Gastroesophageal sphincter (tissue), 4 donors: ENCODE measurements around the gene C19orf53. TPM values are rescaled to one million over a fixed set of nuclear protein-coding genes. Genes with fewer than 3 reads are reported as not detected.

Experiments
- ATAC-seq: fragments of 150-250 bp; one replicate; pipeline ENCODE4 v1.9.1; 2016; ENCODE audit warnings: mild to moderate bottlenecking, moderate library complexity
- H3K27ac ChIP-seq, 4 donors: fragments of 200-600 bp; sonication (generic) in 3 of 4; 1 replicate in 3 of 4; 2 replicates in 1 of 4; pipeline ENCODE4 v1.5.1; 2016 to 2019
- H3K27me3 ChIP-seq: fragments of 200-600 bp; sonication (generic); one replicate; pipeline ENCODE4 v1.5.1; 2019
- H3K36me3 ChIP-seq, 2 donors: fragments of 200-600 bp; sonication (generic); one replicate each; pipeline ENCODE4 v1.5.1; 2019; ENCODE audit warnings: control low read depth in 1 of 2
- H3K4me1 ChIP-seq, 3 donors: fragments of 200-600 bp; sonication (generic); 1 replicate in 2 of 3; 2 replicates in 1 of 3; pipeline ENCODE4 v1.5.1; 2016 to 2019; ENCODE audit warnings: control low read depth in 2 of 3
- H3K4me3 ChIP-seq, 2 donors: fragments of 200-600 bp; sonication (generic); one replicate each; pipeline ENCODE4 v1.5.1; 2019; ENCODE audit warnings: mild to moderate bottlenecking in 1 of 2, moderate library complexity in 1 of 2
- H3K9me3 ChIP-seq, 3 donors: fragments of 200-600 bp; sonication (generic); one replicate each; pipeline ENCODE4 v1.5.1; 2017 to 2019; ENCODE audit warnings: control low read depth in 2 of 3
- EP300 ChIP-seq: sonication (generic); formaldehyde crosslinking; IDR thresholded peaks from one replicate; pipeline ENCODE4 v1.6.1; 2017; ENCODE audit warnings: antibody characterized with exemption, mild to moderate bottlenecking
- POLR2A ChIP-seq, 2 donors: fragments of 450-650 bp; IDR thresholded peaks; one replicate each; pipeline ENCODE4 v1.6.1; 2017; ENCODE audit warnings: antibody characterized with exemption in 2 of 2, mild to moderate bottlenecking in 2 of 2, moderate library complexity in 1 of 2
- POLR2AphosphoS5 ChIP-seq: sonication (generic); formaldehyde crosslinking; IDR thresholded peaks from one replicate; pipeline ENCODE4 v1.6.1; 2017; ENCODE audit warnings: antibody characterized with exemption
- WGBS, 2 donors: methylation state at CpG; one replicate each; pipeline ENCODE4 v1.1.5; 2018; ENCODE audit warnings: low coverage in 1 of 2; 5-methylcytosine and 5-hydroxymethylcytosine counted together
- total RNA-seq, 4 donors: library from RNA; depleted of rRNA; stranded (reverse); fragments of >200 nt; gene quantifications; one replicate each; pipeline ENCODE4 v1.1.0, GENCODE V29; 2016
- TF ChIP-seq, protein P1 (sequence below), 4 experiments: fragments of 200-600 bp in 2 of 4; fragments of 450-650 bp in 2 of 4; sonication (generic) in 1 of 4; IDR thresholded peaks; one replicate each; pipeline ENCODE4 v1.5.1; 2017 to 2019; ENCODE audit warnings: antibody characterized with exemption in 4 of 4, mild to moderate bottlenecking in 2 of 4, moderate library complexity in 2 of 4

C19orf53 gene
- 100 to 1,000 TPM; 123 to 142 (median 128) TPM for total RNA-seq

- peaks cover 0 to 65% of the 10 kb centered on the region in 2 donors for H3K36me3 ChIP-seq
- TF ChIP-seq POLR2AphosphoS5, result peak; percentile 99
- TF ChIP-seq, protein P1, sequence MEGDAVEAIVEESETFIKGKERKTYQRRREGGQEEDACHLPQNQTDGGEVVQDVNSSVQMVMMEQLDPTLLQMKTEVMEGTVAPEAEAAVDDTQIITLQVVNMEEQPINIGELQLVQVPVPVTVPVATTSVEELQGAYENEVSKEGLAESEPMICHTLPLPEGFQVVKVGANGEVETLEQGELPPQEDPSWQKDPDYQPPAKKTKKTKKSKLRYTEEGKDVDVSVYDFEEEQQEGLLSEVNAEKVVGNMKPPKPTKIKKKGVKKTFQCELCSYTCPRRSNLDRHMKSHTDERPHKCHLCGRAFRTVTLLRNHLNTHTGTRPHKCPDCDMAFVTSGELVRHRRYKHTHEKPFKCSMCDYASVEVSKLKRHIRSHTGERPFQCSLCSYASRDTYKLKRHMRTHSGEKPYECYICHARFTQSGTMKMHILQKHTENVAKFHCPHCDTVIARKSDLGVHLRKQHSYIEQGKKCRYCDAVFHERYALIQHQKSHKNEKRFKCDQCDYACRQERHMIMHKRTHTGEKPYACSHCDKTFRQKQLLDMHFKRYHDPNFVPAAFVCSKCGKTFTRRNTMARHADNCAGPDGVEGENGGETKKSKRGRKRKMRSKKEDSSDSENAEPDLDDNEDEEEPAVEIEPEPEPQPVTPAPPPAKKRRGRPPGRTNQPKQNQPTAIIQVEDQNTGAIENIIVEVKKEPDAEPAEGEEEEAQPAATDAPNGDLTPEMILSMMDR (IDR thresholded peaks at IDR 0.05), result no peak
- no peak for TF ChIP-seq EP300
- peak; percentile 90 to 92 for TF ChIP-seq POLR2A (IDR thresholded peaks at IDR 0.05)
- ATAC-seq, result peak; percentile 97
Observed at GRCh38 chr19:13774217-13775191, at the start of gene C19orf53. TSS of gene C19orf53 (plus strand) at chr19:13774456. CDS start at chr19:13774478, 22 bp downstream.

DNA sequence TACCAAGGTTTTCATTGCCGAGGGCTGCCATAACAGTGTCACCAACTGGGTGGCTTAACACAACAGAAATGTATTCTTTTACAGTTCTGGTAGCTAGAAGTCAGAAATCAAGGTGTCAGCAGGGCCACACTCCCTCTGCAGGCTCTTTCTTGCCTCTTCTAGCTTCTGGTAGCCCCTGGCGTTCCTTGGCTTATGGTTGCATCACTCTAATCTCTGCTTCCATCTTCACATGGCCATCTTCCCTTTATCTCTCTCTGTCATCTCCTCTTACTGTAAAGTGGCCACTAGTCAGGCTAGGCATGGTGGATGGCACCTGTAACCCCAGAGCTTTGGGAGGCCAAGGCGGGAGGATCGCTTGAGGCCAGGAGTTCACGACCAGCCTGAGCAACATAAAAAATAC, 47.9 kb upstream of the C19orf53 start:
- WGBS, 2 donors, result 90 to 93% methylated on average over 2 to 5 of the region's 5 CpGs
- H3K27ac ChIP-seq, result no peak overlapping the region
- H3K36me3 ChIP-seq, result no peaks in the 10 kb centered on the region
- peaks cover 0 to 19% (median 7%) of the 10 kb centered on the region in 3 donors for H3K4me1 ChIP-seq
- H3K4me3 ChIP-seq, result no peak overlapping the region
- no peaks in the 10 kb centered on the region for H3K9me3 ChIP-seq
- no peak for ATAC-seq
- no peaks in the 10 kb centered on the region for H3K27me3 ChIP-seq
- TF ChIP-seq POLR2AphosphoS5, result no peak
- TF ChIP-seq, protein P1 (IDR thresholded peaks at IDR 0.05), result no peak
- TF ChIP-seq POLR2A (IDR thresholded peaks at IDR 0.05), result no peak
- TF ChIP-seq EP300, result no peak

More at GRCh38 chr19:13774217-13775191, at the start of gene C19orf53:
- H3K4me3 ChIP-seq, result peak within 1 kb of the TSS; percentile 77 to 93
- H3K27ac ChIP-seq, result peak within 1 kb of the TSS; percentile 80 to 97 (median 94)
- H3K4me1 ChIP-seq, result peaks cover 0 to 34% (median 12%) of the 10 kb centered on the region in 3 donors
- H3K27me3 ChIP-seq, result no peaks in the 10 kb centered on the region
- H3K9me3 ChIP-seq, result no peaks in the 10 kb centered on the region
- 1% methylated on average over 31 to 40 of the region's 61 CpGs for WGBS, 2 donors

DNA sequence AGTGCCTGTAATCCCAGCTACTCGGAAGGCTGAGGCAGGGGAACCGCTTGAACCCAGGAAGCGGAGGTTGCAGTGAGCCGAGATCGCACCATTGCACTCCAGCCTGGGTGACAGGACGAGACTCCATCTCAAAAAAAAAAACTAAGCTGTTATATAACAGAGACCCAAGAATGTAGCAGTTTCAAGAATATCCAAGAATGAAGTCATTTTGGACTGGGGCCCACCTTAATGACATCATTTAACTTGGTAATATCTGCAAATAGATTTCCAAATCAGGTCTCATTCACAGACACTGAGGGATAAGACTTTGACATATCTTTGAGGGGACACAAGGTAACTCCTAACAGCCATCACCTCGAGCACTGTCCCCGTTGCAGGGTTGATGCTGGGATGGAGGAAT, 46.5 kb upstream of the C19orf53 start:
- no peaks in the 10 kb centered on the region for H3K27me3 ChIP-seq
- no peak for ATAC-seq
- no peaks in the 10 kb centered on the region for H3K9me3 ChIP-seq
- no peaks in the 10 kb centered on the region for H3K36me3 ChIP-seq
- TF ChIP-seq EP300, result no peak
- TF ChIP-seq POLR2A (IDR thresholded peaks at IDR 0.05), result no peak
- TF ChIP-seq, protein P1 (IDR thresholded peaks at IDR 0.05), result no peak
- no peak for TF ChIP-seq POLR2AphosphoS5
- H3K27ac ChIP-seq, result no peak overlapping the region
- peaks cover 0 to 28% (median 14%) of the 10 kb centered on the region in 3 donors for H3K4me1 ChIP-seq
- H3K4me3 ChIP-seq, result no peak overlapping the region
- WGBS, 2 donors, result 41 to 67% methylated on average over 3 to 7 of the region's 8 CpGs

- peaks cover 0 to 7% of the 10 kb centered on the region in 2 donors for H3K36me3 ChIP-seq
- TF ChIP-seq, protein P1 (IDR thresholded peaks at IDR 0.05), result no peak
- no peak for TF ChIP-seq POLR2A (IDR thresholded peaks at IDR 0.05)
- no peak for TF ChIP-seq POLR2AphosphoS5
- H3K4me3 ChIP-seq, result no peak overlapping the region
- no peaks in the 10 kb centered on the region for H3K9me3 ChIP-seq
- peak overlapping the region in 2 of 4 donors; percentile 43 to 88 for H3K27ac ChIP-seq
- H3K27me3 ChIP-seq, result no peaks in the 10 kb centered on the region
- peaks cover 0 to 28% (median 14%) of the 10 kb centered on the region in 3 donors for H3K4me1 ChIP-seq
- 35% methylated on average over 2 of the region's 2 CpGs; no CpG with 5 or more reads in 1 of the 2 donors for WGBS, 2 donors
- ATAC-seq, result no peak
Observed at GRCh38 chr19:13729859-13730258, 44.4 kb upstream of the C19orf53 start.
